Tibial nerve (tissue), 3 donors: Measurements from ENCODE around the gene MAPK10.

Source experiments
- CTCF ChIP-seq, 5 experiments: fragments of 200-600 bp in 3 of 5; fragments of 450-650 bp in 2 of 5; sonication (generic) in 3 of 5; IDR thresholded peaks; one replicate each; pipeline ENCODE4 v1.5.1; 2016 to 2019; ENCODE audit warnings: antibody characterized with exemption in 5 of 5, mild to moderate bottlenecking in 3 of 5, moderate library complexity in 2 of 5
- POLR2A ChIP-seq, 2 donors: fragments of 450-650 bp; IDR thresholded peaks; one replicate each; pipeline ENCODE4 v1.6.1; 2017; ENCODE audit warnings: antibody characterized with exemption in 2 of 2, mild to moderate bottlenecking in 2 of 2, moderate library complexity in 2 of 2

GRCh38 chr4:86160426-86160825 is 199.4 kb downstream of the MAPK10 start:
- TF ChIP-seq CTCF (IDR thresholded peaks at IDR 0.05) (no peak), POLR2A (IDR thresholded peaks at IDR 0.05) (no peak)
